KMS-11 (cell line): Measurements from ENCODE around the gene MAPKAP1.

Experiments used
- H2AFZ ChIP-seq: fragments of 200-600 bp; sonication (generic); 2 replicates; pipeline ENCODE4 v1.6.1; 2016; ENCODE audit warnings: antibody characterized with exemption, mixed run types, low read depth
- H3K27ac ChIP-seq: fragments of 200-600 bp; sonication (generic); 2 replicates; pipeline ENCODE4 v1.6.1; 2016; ENCODE audit warnings: mild to moderate bottlenecking, mixed run types
- H3K27me3 ChIP-seq: fragments of 200-600 bp; sonication (generic); 2 replicates; pipeline ENCODE4 v1.6.1; 2017; ENCODE audit warnings: mild to moderate bottlenecking, low read depth, mixed run types, moderate library complexity; ENCODE audit not compliant: insufficient read depth
- H3K36me3 ChIP-seq: fragments of 200-600 bp; sonication (generic); 2 replicates; pipeline ENCODE4 v1.6.1; 2017; ENCODE audit warnings: mild to moderate bottlenecking, mixed run types; ENCODE audit not compliant: insufficient read depth
- H3K4me1 ChIP-seq: fragments of 200-600 bp; sonication (generic); 2 replicates; pipeline ENCODE4 v1.6.1; 2016; ENCODE audit warnings: mild to moderate bottlenecking, low read depth, mixed run types; ENCODE audit not compliant: poor library complexity, severe bottlenecking
- H3K4me2 ChIP-seq: fragments of 200-600 bp; sonication (generic); 2 replicates; pipeline ENCODE4 v1.7.0; 2016; ENCODE audit warnings: mild to moderate bottlenecking, mixed run types
- H3K4me3 ChIP-seq: fragments of 200-600 bp; sonication (generic); IDR thresholded peaks from 2 replicates; pipeline ENCODE4 v1.6.1; 2017; ENCODE audit warnings: low read depth, low read length, mixed read lengths; ENCODE audit not compliant: insufficient read depth
- H3K79me2 ChIP-seq: fragments of 200-600 bp; sonication (generic); 2 replicates; pipeline ENCODE4 v1.6.1; 2016; ENCODE audit warnings: low read depth, mixed run types; ENCODE audit not compliant: insufficient read depth
- H3K9ac ChIP-seq: fragments of 200-600 bp; sonication (generic); 2 replicates; pipeline ENCODE4 v1.6.1; 2016; ENCODE audit warnings: mild to moderate bottlenecking, mixed run types
- H4K20me1 ChIP-seq: fragments of 200-600 bp; sonication (generic); 2 replicates; pipeline ENCODE4 v1.6.1; 2016; ENCODE audit warnings: mild to moderate bottlenecking, mixed run types; ENCODE audit not compliant: insufficient read depth
- CTCF ChIP-seq: fragments of 200-600 bp; sonication (generic); conservative IDR thresholded peaks from 2 replicates; pipeline ENCODE4 v1.6.1; 2017; ENCODE audit warnings: low read depth, mild to moderate bottlenecking, antibody characterized with exemption, low read length, moderate library complexity, mixed read lengths

Gene MAPKAP1

GRCh38 chr9:125508249-125508648 is 198.8 kb downstream of the MAPKAP1 start:
- Histone ChIP-seq H3K4me2 (no peak overlapping the region), H3K36me3 (no peaks in the 10 kb centered on the region), H4K20me1 (no peaks in the 10 kb centered on the region), H3K79me2 (no peaks in the 10 kb centered on the region), H3K4me3 (no peak overlapping the region), H3K4me1 (peaks cover 12% of the 10 kb centered on the region), H3K27me3 (no peaks in the 10 kb centered on the region), H3K9ac (no peak overlapping the region), H3K27ac (no peak overlapping the region), H2AFZ (no peak overlapping the region)
- TF ChIP-seq CTCF: no peak

- no peaks in the 10 kb centered on the region for H4K20me1 ChIP-seq
- H3K79me2 ChIP-seq: no peaks in the 10 kb centered on the region
- no peak overlapping the region for H3K27ac ChIP-seq
- peaks cover 5% of the 10 kb centered on the region for H3K4me1 ChIP-seq
- no peak overlapping the region for H2AFZ ChIP-seq
- H3K4me2 ChIP-seq: no peak overlapping the region
- H3K36me3 ChIP-seq: no peaks in the 10 kb centered on the region
- no peak overlapping the region for H3K4me3 ChIP-seq
- no peak for TF ChIP-seq CTCF
- no peak overlapping the region for H3K9ac ChIP-seq
- no peaks in the 10 kb centered on the region for H3K27me3 ChIP-seq
Measured at GRCh38 chr9:125507226-125507625, 199.8 kb downstream of the MAPKAP1 start.

GRCh38 chr9:125505988-125506438 is 201.0 kb downstream of the MAPKAP1 start:
- Histone ChIP-seq H4K20me1 (no peaks in the 10 kb centered on the region), H3K27ac (no peak overlapping the region), H3K4me1 (peaks cover 5% of the 10 kb centered on the region), H3K4me3 (no peak overlapping the region), H3K9ac (no peak overlapping the region), H3K36me3 (no peaks in the 10 kb centered on the region), H3K4me2 (no peak overlapping the region), H3K27me3 (no peaks in the 10 kb centered on the region), H2AFZ (no peak overlapping the region), H3K79me2 (no peaks in the 10 kb centered on the region)
- TF ChIP-seq CTCF: no peak

- TF ChIP-seq CTCF: no peak
- H3K4me1 ChIP-seq: peaks cover 5% of the 10 kb centered on the region
- no peaks in the 10 kb centered on the region for H4K20me1 ChIP-seq
- H3K27me3 ChIP-seq: no peaks in the 10 kb centered on the region
- H2AFZ ChIP-seq: no peak overlapping the region
- no peak overlapping the region for H3K27ac ChIP-seq
- H3K79me2 ChIP-seq: no peaks in the 10 kb centered on the region
- no peak overlapping the region for H3K4me2 ChIP-seq
- H3K36me3 ChIP-seq: no peaks in the 10 kb centered on the region
- H3K4me3 ChIP-seq: no peak overlapping the region
- H3K9ac ChIP-seq: no peak overlapping the region
Measured at GRCh38 chr9:125504616-125505015, 202.4 kb downstream of the MAPKAP1 start.

GRCh38 chr9:125497906-125498305 is 209.1 kb downstream of the MAPKAP1 start:
- Histone ChIP-seq H3K4me1 (no peaks in the 10 kb centered on the region), H3K27me3 (no peaks in the 10 kb centered on the region), H3K9ac (no peak overlapping the region), H3K4me3 (no peak overlapping the region), H3K36me3 (no peaks in the 10 kb centered on the region), H2AFZ (no peak overlapping the region), H4K20me1 (no peaks in the 10 kb centered on the region), H3K27ac (no peak overlapping the region), H3K4me2 (no peak overlapping the region), H3K79me2 (no peaks in the 10 kb centered on the region)
- no peak for TF ChIP-seq CTCF
